ENCODE results near the gene MXD4. TPM values are rescaled to one million over a fixed set of nuclear protein-coding genes. Genes with fewer than 3 reads are reported as not detected.
A peak's percentile ranks its signal among the peaks of the same experiment; 100 is the strongest.

Gene MXD4
- total RNA-seq, 2 donors from 2014 or later = 36.7 to 43.3 TPM

GRCh38 chr4:2251795-2252529, 9.9 kb downstream of the MXD4 start:
- Histone ChIP-seq H3K27ac (no peak overlapping the region), H3K9me3 (no peaks in the 10 kb centered on the region), H3K4me1 (no peaks in the 10 kb centered on the region), H3K9ac (ENCODE audit: low read depth in 2 of 2, low read length in 2 of 2) (no peak overlapping the region), H3K27me3 (no peaks in the 10 kb centered on the region), H3K4me3 (no peak overlapping the region), H3K36me3 (peaks cover 16% of the 10 kb centered on the region)
- peak; percentile 9 for DNase-seq
- intact Hi-C loops (cut with DNase I) = no loop called here
- TF ChIP-seq CTCF (IDR thresholded peaks at IDR 0.05) = no peak

GRCh38 chr4:2251073-2251794, 10.7 kb downstream of the MXD4 start:
- no peaks in the 10 kb centered on the region for H3K27me3 ChIP-seq
- H3K4me1 ChIP-seq = no peaks in the 10 kb centered on the region
- no peak for TF ChIP-seq CTCF (IDR thresholded peaks at IDR 0.05)
- intact Hi-C loops (cut with DNase I) = no loop called here
- no peaks in the 10 kb centered on the region for H3K9me3 ChIP-seq
- H3K27ac ChIP-seq = no peak overlapping the region
- H3K4me3 ChIP-seq = no peak overlapping the region
- no peak overlapping the region for H3K9ac ChIP-seq (ENCODE audit: low read depth in 2 of 2, low read length in 2 of 2)
- peaks cover 16% of the 10 kb centered on the region for H3K36me3 ChIP-seq
- peak; percentile 15 for DNase-seq

- Histone ChIP-seq H3K4me1 (no peaks in the 10 kb centered on the region), H3K4me3 (no peak overlapping the region), H3K9me3 (no peaks in the 10 kb centered on the region), H3K9ac (ENCODE audit: low read depth in 2 of 2, low read length in 2 of 2) (no peak overlapping the region), H3K27me3 (no peaks in the 10 kb centered on the region), H3K27ac (no peak overlapping the region), H3K36me3 (peaks cover 16% of the 10 kb centered on the region)
- no peak for DNase-seq
- intact Hi-C loops (cut with DNase I) = no loop called here
- no peak for TF ChIP-seq CTCF (IDR thresholded peaks at IDR 0.05)
These were observed 11.4 kb downstream of the MXD4 start for GRCh38 chr4:2250357-2251072.

GRCh38 chr4:2249526-2250356, 12.2 kb downstream of the MXD4 start:
- Histone ChIP-seq H3K27ac (no peak overlapping the region), H3K9me3 (no peaks in the 10 kb centered on the region), H3K36me3 (peaks cover 16% of the 10 kb centered on the region), H3K27me3 (no peaks in the 10 kb centered on the region), H3K4me3 (no peak overlapping the region), H3K4me1 (peaks cover 3% of the 10 kb centered on the region), H3K9ac (ENCODE audit: low read depth in 2 of 2, low read length in 2 of 2) (no peak overlapping the region)
- no peak for DNase-seq
- no peak for TF ChIP-seq CTCF (IDR thresholded peaks at IDR 0.05)
- intact Hi-C loops (cut with DNase I) = no loop called here

GRCh38 chr4:2248821-2249261, 13.1 kb downstream of the MXD4 start:
- Histone ChIP-seq H3K9me3 (no peaks in the 10 kb centered on the region), H3K27me3 (no peaks in the 10 kb centered on the region), H3K9ac (ENCODE audit: low read depth in 2 of 2, low read length in 2 of 2) (no peak overlapping the region), H3K4me3 (no peak overlapping the region), H3K27ac (no peak overlapping the region), H3K36me3 (peaks cover 12% of the 10 kb centered on the region), H3K4me1 (peaks cover 10% of the 10 kb centered on the region)
- intact Hi-C loops (cut with DNase I) = no loop called here
- no peak for TF ChIP-seq CTCF (IDR thresholded peaks at IDR 0.05)
- DNase-seq = no peak

Measured in colonic mucosa (tissue), 4 donors.